ENCODE results near the gene NR3C1.
A peak's percentile ranks its signal among the peaks of the same experiment; 100 is the strongest.

NR3C1 gene

DNA sequence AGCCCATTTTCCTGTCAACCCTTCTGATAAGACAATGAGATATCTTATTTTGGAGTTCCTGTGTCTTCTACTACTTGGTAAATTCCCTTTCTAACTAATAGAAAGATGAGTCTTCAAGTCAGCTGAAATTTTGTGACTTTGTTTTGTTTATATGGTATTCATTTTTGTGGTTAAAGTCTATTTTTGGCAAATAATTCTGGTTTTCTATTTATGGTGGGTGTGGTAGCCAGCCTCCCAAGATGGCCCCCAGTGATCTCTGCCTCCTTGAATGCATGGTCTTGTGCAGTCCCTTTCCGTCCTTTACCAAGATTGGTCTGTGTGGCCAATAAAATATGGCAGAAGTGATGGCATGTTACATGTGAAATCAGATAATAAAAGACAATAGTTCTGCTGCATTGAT is 91.5 kb downstream of the NR3C1 start:
- H3K4me3 Mint-ChIP-seq, result no peak overlapping the region
- peaks cover 5 to 20% of the 10 kb centered on the region in 2 donors for H3K4me1 Mint-ChIP-seq (ENCODE audit: low read depth in 2 of 2)
- peaks cover 53% of the 10 kb centered on the region for H3K36me3 Mint-ChIP-seq (ENCODE audit: insufficient read depth)
- ATAC-seq (replicated peaks), result no peak
- peak overlapping the region; percentile 35 to 44 for H3K27ac Mint-ChIP-seq
- no peaks in the 10 kb centered on the region for H3K27me3 Mint-ChIP-seq
- no peak for DNase-seq
- H3K9me3 Mint-ChIP-seq, result no peaks in the 10 kb centered on the region

DNA sequence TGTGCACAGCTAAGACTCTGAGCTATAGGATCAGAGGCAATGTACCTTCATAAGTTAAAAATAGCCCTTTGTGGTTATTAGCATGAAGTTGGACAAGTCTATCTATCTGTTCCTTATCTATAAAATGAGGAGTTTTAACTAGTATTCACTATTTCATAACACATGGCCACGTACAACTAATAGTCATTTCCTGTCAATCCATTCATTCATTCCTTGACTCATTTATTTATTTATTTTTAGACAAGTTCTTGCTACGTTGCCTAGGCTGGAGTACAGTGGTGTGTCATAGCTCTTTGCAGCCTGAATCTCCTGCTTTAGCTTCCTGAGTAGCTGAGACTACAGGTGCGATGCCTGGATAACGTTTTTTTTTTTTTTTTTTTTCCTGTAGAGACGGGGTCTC is 92.1 kb downstream of the NR3C1 start:
- peaks cover 3 to 18% of the 10 kb centered on the region in 2 donors for H3K4me1 Mint-ChIP-seq (ENCODE audit: low read depth in 2 of 2)
- H3K27me3 Mint-ChIP-seq, result no peaks in the 10 kb centered on the region
- DNase-seq, result no peak
- H3K9me3 Mint-ChIP-seq, result no peaks in the 10 kb centered on the region
- H3K27ac Mint-ChIP-seq, result peak overlapping the region; percentile 35 to 44
- no peak overlapping the region for H3K4me3 Mint-ChIP-seq
- H3K36me3 Mint-ChIP-seq (ENCODE audit: insufficient read depth), result peaks cover 57% of the 10 kb centered on the region
- ATAC-seq (replicated peaks), result no peak

DNA sequence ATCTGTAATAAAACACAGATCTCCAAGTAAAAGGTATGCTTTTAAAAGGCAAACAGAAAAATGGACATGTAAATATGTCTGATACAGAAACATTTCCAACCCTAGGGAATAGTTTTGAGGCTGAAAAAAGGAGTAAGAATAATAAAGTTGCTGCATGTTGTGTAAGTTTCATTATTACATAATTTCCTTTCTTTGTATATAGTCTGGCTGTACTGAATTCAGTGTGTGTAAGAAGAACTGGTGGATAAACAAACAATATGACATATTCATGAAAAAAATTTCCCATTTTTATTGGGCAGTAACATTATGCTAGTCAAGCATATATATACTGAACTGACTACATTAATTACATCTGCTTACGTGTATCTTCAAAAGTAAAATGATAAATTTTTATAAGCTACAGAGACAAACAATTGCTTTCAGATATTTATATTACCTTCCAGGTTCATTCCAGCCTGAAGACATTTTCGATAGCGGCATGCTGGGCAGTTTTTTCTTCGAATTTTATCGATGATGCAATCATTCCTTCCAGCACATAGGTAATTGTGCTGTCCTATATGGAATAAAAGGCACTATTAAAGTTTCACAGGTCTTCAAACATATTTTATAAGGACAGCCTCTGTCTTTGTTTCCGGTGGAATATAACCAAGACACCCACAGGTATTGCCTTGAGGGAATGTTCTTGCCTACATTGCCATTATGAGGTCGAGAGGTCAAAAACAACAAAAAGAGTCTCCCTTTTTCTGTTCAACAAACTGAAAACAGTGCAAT is 93.6 kb downstream of the NR3C1 start:
- Mint-ChIP-seq H3K36me3 (ENCODE audit: insufficient read depth) (peaks cover 63% of the 10 kb centered on the region), H3K4me1 (ENCODE audit: low read depth in 2 of 2) (peaks cover 7 to 25% of the 10 kb centered on the region in 2 donors), H3K4me3 (no peak overlapping the region), H3K27ac (peak overlapping the region; percentile 26 to 60), H3K27me3 (no peaks in the 10 kb centered on the region), H3K9me3 (no peaks in the 10 kb centered on the region)
- ATAC-seq (replicated peaks), result no peak
- no peak for DNase-seq

DNA sequence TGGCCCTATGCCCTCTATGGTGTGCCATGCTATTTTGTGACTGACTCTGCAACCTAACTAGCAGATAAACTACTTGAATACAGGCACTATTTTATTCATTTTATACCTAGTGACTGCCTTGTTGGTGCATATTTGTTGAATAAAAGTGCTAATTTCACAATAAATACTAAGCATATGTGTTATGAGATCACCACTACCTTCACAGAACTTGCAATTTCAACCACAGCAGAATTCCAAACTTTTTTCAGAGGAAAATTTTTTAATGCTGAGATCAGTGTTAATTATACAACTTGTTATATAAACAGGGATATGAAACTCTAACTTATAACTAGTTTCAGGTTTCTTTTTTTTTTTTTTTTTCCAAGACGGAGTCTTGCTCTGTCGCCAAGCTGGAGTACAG is 94.8 kb downstream of the NR3C1 start:
- DNase-seq, result no peak
- H3K27me3 Mint-ChIP-seq, result no peaks in the 10 kb centered on the region
- H3K9me3 Mint-ChIP-seq, result no peaks in the 10 kb centered on the region
- H3K4me3 Mint-ChIP-seq, result no peak overlapping the region
- peaks cover 9 to 25% of the 10 kb centered on the region in 2 donors for H3K4me1 Mint-ChIP-seq (ENCODE audit: low read depth in 2 of 2)
- ATAC-seq (replicated peaks), result no peak
- peaks cover 59% of the 10 kb centered on the region for H3K36me3 Mint-ChIP-seq (ENCODE audit: insufficient read depth)
- H3K27ac Mint-ChIP-seq, result peak overlapping the region in 1 of 2 donors; percentile 60

DNA sequence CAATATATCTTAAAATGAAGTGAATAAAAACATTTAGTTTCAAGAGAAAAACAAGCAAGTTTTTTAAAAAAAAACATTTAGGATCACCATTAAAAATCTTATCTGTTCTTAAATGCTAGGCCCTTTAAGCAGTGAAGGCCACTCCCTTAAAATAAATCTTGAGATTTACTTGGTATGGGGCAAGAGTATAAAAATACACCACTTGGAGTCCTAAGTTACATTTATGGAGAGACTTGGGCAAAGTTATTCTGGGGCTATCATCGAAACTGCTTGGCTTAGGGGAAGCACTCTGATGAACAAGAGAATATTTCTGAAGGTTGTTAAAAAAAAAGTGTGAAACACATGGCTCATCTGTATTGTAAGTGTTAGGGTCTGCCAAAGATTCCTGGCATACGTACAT is 97.4 kb downstream of the NR3C1 start:
- Mint-ChIP-seq H3K9me3 (no peaks in the 10 kb centered on the region), H3K4me1 (ENCODE audit: low read depth in 2 of 2) (peaks cover 16 to 30% of the 10 kb centered on the region in 2 donors), H3K36me3 (ENCODE audit: insufficient read depth) (peaks cover 38% of the 10 kb centered on the region), H3K27me3 (no peaks in the 10 kb centered on the region), H3K27ac (no peak overlapping the region), H3K4me3 (no peak overlapping the region)
- DNase-seq, result no peak
- no peak for ATAC-seq (replicated peaks)

DNA sequence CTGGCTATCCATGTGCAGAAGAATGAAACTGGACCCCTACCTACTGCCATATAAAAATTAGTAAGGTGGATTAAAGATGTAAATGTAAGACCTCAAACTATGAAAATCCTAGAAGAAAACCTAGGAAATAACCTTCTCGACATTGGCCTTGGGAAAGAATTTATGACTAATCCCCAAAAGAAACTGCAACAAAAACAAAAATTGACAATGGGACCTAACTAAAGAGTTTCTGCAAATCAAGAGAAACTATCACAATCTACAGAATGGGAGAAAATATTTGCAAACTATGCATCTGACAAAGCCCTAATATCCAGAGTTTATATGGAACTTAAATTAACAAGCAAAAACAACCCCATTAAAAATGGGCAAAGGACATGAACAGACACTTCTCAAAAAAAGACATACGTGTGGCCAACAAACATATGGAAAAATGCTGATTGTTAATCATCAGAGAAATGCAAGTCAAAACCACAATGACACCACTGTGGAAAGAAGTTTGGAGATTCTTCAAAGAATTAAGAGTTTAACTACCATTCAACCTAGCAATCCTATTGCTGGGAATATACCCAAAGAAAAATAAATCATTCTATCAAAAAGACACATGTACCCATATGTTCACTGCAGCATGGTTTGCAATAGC is 98.5 kb downstream of the NR3C1 start:
- H3K4me1 Mint-ChIP-seq (ENCODE audit: low read depth in 2 of 2), result peaks cover 17 to 30% of the 10 kb centered on the region in 2 donors
- H3K4me3 Mint-ChIP-seq, result no peak overlapping the region
- no peak for ATAC-seq (replicated peaks)
- no peak for DNase-seq
- no peaks in the 10 kb centered on the region for H3K27me3 Mint-ChIP-seq
- peak overlapping the region in 1 of 2 donors; percentile 22 for H3K27ac Mint-ChIP-seq
- H3K36me3 Mint-ChIP-seq (ENCODE audit: insufficient read depth), result peaks cover 37% of the 10 kb centered on the region
- no peaks in the 10 kb centered on the region for H3K9me3 Mint-ChIP-seq

DNA sequence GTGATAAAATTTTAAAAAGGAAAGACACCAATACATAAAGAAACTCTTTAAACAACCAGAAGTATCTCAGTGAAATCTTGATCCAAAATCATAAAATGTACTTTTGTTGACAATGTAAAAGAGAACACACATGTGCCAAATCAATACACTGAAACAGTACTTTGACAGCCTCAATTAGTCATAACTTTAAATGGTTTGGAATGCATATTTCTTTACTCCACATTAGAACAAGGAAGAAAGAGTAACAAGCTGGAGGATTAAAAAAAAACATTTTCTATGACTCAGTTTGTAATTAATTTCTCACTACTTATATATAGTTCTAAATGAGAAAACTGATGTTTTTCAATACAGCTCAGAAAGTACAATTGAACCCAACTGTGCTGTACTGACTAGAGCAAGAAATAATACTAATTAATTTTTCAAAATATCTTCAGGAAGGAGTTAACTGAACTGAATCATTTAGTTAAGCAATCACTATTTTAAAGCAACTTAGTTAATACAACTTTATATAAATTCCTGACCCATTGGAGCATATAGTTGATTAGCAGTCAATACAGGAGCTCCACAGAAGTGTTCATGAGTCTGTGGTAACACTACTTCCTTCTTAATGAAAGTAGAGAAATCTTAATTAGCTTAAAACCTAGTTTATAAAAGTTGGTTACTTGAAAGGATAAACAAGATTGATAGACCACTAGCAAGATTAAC is 101.0 kb downstream of the NR3C1 start:
- Mint-ChIP-seq H3K9me3 (no peaks in the 10 kb centered on the region), H3K4me1 (ENCODE audit: low read depth in 2 of 2) (peaks cover 17 to 34% of the 10 kb centered on the region in 2 donors), H3K4me3 (no peak overlapping the region), H3K27me3 (no peaks in the 10 kb centered on the region), H3K27ac (peak overlapping the region in 1 of 2 donors; percentile 76), H3K36me3 (ENCODE audit: insufficient read depth) (peaks cover 41% of the 10 kb centered on the region)
- DNase-seq (no peak), ATAC-seq (replicated peaks) (no peak)

DNA sequence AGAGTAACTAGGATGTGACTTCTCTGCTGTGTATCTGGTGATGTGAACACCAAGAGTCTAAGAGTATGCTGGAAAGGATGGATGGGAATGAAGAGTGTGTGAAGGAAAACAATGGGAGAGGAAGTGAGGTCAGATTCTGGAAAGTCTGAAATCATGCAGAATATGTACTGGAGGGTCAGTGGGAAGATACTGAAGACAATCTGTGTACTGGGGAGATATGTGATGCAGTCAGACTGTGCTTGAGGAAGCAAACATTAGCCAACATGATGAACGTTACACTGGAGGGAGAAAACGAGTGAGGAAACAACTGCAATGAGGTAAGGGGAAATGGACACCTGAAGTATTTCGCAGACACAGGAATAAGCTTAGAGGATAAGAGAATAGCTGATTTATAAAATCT is 105.7 kb downstream of the NR3C1 start:
- ATAC-seq (replicated peaks), result no peak
- no peaks in the 10 kb centered on the region for H3K9me3 Mint-ChIP-seq
- H3K27me3 Mint-ChIP-seq, result no peaks in the 10 kb centered on the region

DNA sequence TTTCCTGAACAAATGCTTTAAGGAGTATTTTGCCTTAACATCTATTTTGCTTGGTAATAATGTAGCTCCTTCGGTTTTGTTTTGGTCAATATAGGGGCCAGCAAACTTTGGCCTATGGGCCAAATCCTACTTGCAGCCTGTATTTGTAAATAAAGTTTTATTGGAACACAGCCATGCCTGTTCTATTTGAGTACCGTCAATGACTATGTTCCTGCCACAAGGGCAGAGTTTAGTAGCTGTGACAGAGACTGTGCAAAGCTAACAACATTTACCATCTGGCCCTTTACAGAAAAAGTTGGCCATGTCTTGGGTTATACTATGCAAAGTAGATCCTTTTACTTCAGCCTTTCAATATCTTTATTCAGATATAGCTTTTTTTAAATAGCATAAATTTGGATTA is 113.4 kb downstream of the NR3C1 start:
- H3K36me3 Mint-ChIP-seq (ENCODE audit: insufficient read depth), result peaks cover 38% of the 10 kb centered on the region
- no peaks in the 10 kb centered on the region for H3K9me3 Mint-ChIP-seq
- no peaks in the 10 kb centered on the region for H3K27me3 Mint-ChIP-seq
- ATAC-seq (replicated peaks), result no peak
- H3K27ac Mint-ChIP-seq, result no peak overlapping the region
- DNase-seq, result no peak
- H3K4me1 Mint-ChIP-seq (ENCODE audit: low read depth in 2 of 2), result peaks cover 7 to 21% of the 10 kb centered on the region in 2 donors
- no peak overlapping the region for H3K4me3 Mint-ChIP-seq

More for the DNA sequence above, 105.7 kb downstream of the NR3C1 start:
- peak overlapping the region in 1 of 2 donors; percentile 54 for H3K27ac Mint-ChIP-seq
- peaks cover 4 to 8% of the 10 kb centered on the region in 2 donors for H3K4me1 Mint-ChIP-seq (ENCODE audit: low read depth in 2 of 2)
- no peak overlapping the region for H3K4me3 Mint-ChIP-seq
- DNase-seq, result no peak
- peaks cover 59% of the 10 kb centered on the region for H3K36me3 Mint-ChIP-seq (ENCODE audit: insufficient read depth)

DNA sequence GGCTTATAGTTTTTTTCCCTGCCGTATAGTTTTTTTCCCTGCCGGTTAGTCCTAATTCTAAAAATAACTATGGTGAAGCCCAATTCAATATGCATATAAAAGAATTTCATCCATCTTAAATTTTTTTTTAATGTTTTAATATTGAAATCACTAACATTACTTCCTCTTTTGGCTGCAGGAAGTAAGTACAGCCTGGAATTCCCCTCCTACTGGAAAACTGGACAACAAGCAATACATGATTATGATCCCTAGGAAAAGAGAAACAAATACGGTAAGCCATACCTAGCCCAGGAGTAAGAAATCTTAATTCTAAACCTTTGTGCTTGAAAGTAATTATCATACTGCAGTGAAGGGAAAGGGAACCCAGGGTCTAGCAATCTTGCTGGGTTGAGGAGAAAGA is 119.0 kb downstream of the NR3C1 start:
- Mint-ChIP-seq H3K27ac (no peak overlapping the region), H3K4me1 (ENCODE audit: low read depth in 2 of 2) (peaks cover 3 to 31% of the 10 kb centered on the region in 2 donors), H3K36me3 (ENCODE audit: insufficient read depth) (peaks cover 25% of the 10 kb centered on the region), H3K9me3 (no peaks in the 10 kb centered on the region), H3K27me3 (no peaks in the 10 kb centered on the region), H3K4me3 (no peak overlapping the region)
- no peak for ATAC-seq (replicated peaks)
- DNase-seq, result no peak

DNA sequence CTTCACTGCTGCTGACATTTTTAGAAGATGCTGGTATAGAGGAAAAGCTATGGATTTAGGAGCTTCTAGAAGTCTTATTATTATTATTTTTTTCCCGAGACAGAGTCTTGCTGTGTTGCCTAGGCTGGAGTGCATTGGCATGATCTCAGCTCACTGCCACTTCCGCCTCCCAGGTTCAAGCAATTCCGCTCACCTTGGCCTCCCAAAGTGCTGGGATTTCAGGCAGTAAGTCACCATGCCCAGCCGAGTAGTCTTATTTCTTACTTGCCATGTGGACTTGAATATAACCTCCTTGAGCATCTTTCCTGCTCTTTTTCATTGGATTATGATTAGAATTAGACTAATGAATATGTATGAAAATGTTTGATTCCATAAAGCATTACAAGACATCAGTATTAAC is 119.5 kb downstream of the NR3C1 start:
- DNase-seq (no peak), ATAC-seq (replicated peaks) (no peak)
- Mint-ChIP-seq H3K36me3 (ENCODE audit: insufficient read depth) (peaks cover 24% of the 10 kb centered on the region), H3K4me1 (ENCODE audit: low read depth in 2 of 2) (peaks cover 3 to 31% of the 10 kb centered on the region in 2 donors), H3K27ac (no peak overlapping the region), H3K4me3 (no peak overlapping the region), H3K9me3 (no peaks in the 10 kb centered on the region), H3K27me3 (no peaks in the 10 kb centered on the region)

DNA sequence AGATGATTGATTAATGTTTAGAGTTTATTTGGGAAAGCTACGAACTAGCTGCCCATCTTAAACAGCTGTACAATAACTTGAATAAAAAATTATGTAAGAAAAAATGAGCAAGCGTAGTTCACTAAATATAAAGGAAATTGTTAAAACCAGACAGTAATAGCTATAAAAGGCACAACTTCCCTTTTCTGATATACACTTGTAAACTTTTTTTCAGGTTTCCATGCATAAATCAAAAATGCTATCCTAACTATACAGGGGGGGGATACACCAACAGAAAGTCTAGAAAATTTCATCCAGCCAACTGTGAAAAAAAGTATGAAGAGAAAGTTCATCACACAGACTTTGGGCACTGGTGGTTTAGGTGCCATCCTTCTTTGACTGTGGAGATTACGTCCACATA is 122.3 kb downstream of the NR3C1 start:
- Mint-ChIP-seq H3K4me1 (ENCODE audit: low read depth in 2 of 2) (peaks cover 0 to 21% of the 10 kb centered on the region in 2 donors), H3K27ac (no peak overlapping the region), H3K36me3 (ENCODE audit: insufficient read depth) (peaks cover 21% of the 10 kb centered on the region), H3K9me3 (no peaks in the 10 kb centered on the region), H3K27me3 (no peaks in the 10 kb centered on the region), H3K4me3 (no peak overlapping the region)
- no peak for ATAC-seq (replicated peaks)
- no peak for DNase-seq

DNA sequence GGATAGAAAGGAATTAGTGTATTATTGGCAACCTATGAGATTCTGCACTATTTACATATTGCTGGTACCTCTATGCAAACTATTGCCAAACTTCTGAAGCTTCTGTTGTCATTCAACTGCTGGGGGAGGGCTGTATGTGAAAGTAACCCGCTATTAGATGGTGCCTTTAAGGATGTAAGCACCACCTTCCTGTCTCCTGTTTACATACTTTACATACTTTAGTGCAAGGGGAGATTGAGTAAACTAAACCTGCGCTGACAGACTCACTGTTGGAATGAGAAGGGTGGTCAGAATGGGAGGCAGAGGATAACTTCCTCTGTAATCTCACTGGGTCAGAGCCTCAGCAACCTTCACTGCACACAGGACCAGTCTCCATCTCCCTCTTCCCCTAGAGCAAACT is 123.8 kb downstream of the NR3C1 start:
- Mint-ChIP-seq H3K4me3 (no peak overlapping the region), H3K27ac (peak overlapping the region; percentile 63 to 80), H3K36me3 (ENCODE audit: insufficient read depth) (peaks cover 27% of the 10 kb centered on the region), H3K9me3 (no peaks in the 10 kb centered on the region), H3K4me1 (ENCODE audit: low read depth in 2 of 2) (peaks cover 3 to 20% of the 10 kb centered on the region in 2 donors), H3K27me3 (no peaks in the 10 kb centered on the region)
- no peak for ATAC-seq (replicated peaks)
- DNase-seq, result no peak

Data from effector memory CD8-positive, alpha-beta T cell (primary cell).